HepG2 (cell line): ENCODE data around the gene IL21R. TPM values are rescaled to one million over a fixed set of nuclear protein-coding genes. Genes with fewer than 3 reads are reported as not detected.

Experiments used
- CBFB ChIP-seq: sonication (generic); formaldehyde crosslinking; IDR thresholded peaks from 2 replicates; pipeline ENCODE4 v1.4.0; 2020; ENCODE audit warnings: missing genetic modification reagents
- JDP2 ChIP-seq: sonication (generic); formaldehyde crosslinking; IDR thresholded peaks from 2 replicates; pipeline ENCODE4 v1.8.1; 2022; ENCODE audit warnings: missing genetic modification reagents, borderline replicate concordance
- KDM4B ChIP-seq: sonication (generic); formaldehyde crosslinking; IDR thresholded peaks from 2 replicates; pipeline ENCODE4 v1.4.0; 2020; ENCODE audit warnings: missing genetic modification reagents
- MXI1 ChIP-seq: IDR thresholded peaks from 3 replicates; pipeline ENCODE4 v1.6.1; 2012; ENCODE audit warnings: low read depth, low read length, inconsistent platforms, borderline replicate concordance
- RERE ChIP-seq: IDR thresholded peaks from 2 replicates; pipeline ENCODE4 v1.6.1; 2016; ENCODE audit warnings: low read depth, missing genetic modification reagents, missing compliant biosample characterization
- SALL1 ChIP-seq: sonication (generic); formaldehyde crosslinking; IDR thresholded peaks from 2 replicates; pipeline ENCODE4 v1.8.0; 2022; ENCODE audit warnings: mild to moderate bottlenecking, missing genetic modification reagents
- SKIL ChIP-seq: sonication (generic); formaldehyde crosslinking; IDR thresholded peaks from 2 replicates; pipeline ENCODE4 v1.8.0; 2022; ENCODE audit warnings: missing genetic modification reagents, mild to moderate bottlenecking, moderate library complexity, borderline replicate concordance
- TCF7 ChIP-seq: sonication (generic); IDR thresholded peaks from 2 replicates; pipeline ENCODE4 v1.6.1; 2016; ENCODE audit warnings: antibody characterized with exemption, low read depth
- TEF ChIP-seq: sonication (generic); formaldehyde crosslinking; IDR thresholded peaks from 2 replicates; pipeline ENCODE4 v1.5.0; 2020; ENCODE audit warnings: missing genetic modification reagents
- TFE3 ChIP-seq: IDR thresholded peaks from 2 replicates; pipeline ENCODE4 v1.6.1; 2016
- ZFX ChIP-seq: sonication (generic); formaldehyde crosslinking; IDR thresholded peaks from 2 replicates; pipeline ENCODE4 v1.4.0; 2020; ENCODE audit warnings: mild to moderate bottlenecking, low read depth, missing genetic modification reagents, moderate library complexity
- ZHX1 ChIP-seq: sonication (generic); formaldehyde crosslinking; IDR thresholded peaks from 2 replicates; pipeline ENCODE4 v1.8.1; 2022; ENCODE audit warnings: low read depth, mild to moderate bottlenecking, missing genetic modification reagents
- ZNF232 ChIP-seq: sonication (generic); formaldehyde crosslinking; IDR thresholded peaks from 2 replicates; pipeline ENCODE4 v1.4.0; 2020; ENCODE audit warnings: missing genetic modification reagents, borderline replicate concordance
- ZNF33A ChIP-seq: sonication (generic); formaldehyde crosslinking; IDR thresholded peaks from 2 replicates; pipeline ENCODE4 v1.5.1; 2020; ENCODE audit warnings: missing genetic modification reagents, mild to moderate bottlenecking, moderate library complexity, borderline replicate concordance
- ZSCAN20 ChIP-seq: sonication (generic); formaldehyde crosslinking; IDR thresholded peaks from 2 replicates; pipeline ENCODE4 v1.4.0; 2020; ENCODE audit warnings: missing genetic modification reagents, mild to moderate bottlenecking, borderline replicate concordance
- polyA plus RNA-seq, 8 experiments: library from polyadenylated mRNA; depleted of rRNA in 3 of 8; stranded (reverse) in 7 of 8; unstranded in 1 of 8; fragments of >200 nt; fragmentation: Illumina TruSeq in 4 of 8; extraction: Trizol in 4 of 8; gene quantifications; 2 replicates each; pipeline versions ENCODE4 v1.2.1 to v1.2.3, GENCODE V29; 2011 to 2016; ENCODE audit warnings: low read depth in 4 of 8, missing spikeins in 1 of 8, mixed read lengths in 1 of 8; ENCODE audit not compliant: insufficient read depth in 1 of 8
- total RNA-seq, 5 experiments: library from RNA; depleted of rRNA; stranded (reverse); fragments of >200 nt; fragmentation: Illumina TruSeq; extraction: Trizol; gene quantifications; 2 replicates each; pipeline ENCODE4 v1.2.3, GENCODE V29; 2016; ENCODE audit warnings: low read depth in 1 of 5

IL21R gene
- total and polyA plus RNA-seq, 2 of the 13 experiments (the other 11 are each of a cell fraction or from before 2014, with no cell fraction given) = 0.49 to 0.64 TPM

GRCh38 chr16:27364493-27365141 is 37.4 kb upstream of the IL21R start (continued):
- 0 out of 2 replicates have a peak, but pooled peaks have one; percentile 52 for TF ChIP-seq TEF (CRISPR knock-in tag)
- peak; percentile 71 for TF ChIP-seq TFE3
- TF ChIP-seq ZSCAN20 (CRISPR knock-in tag) = no peak
- peak; percentile 71 for TF ChIP-seq ZHX1
- TF ChIP-seq SALL1 = peak; percentile 77
- TF ChIP-seq ZNF33A (CRISPR knock-in tag) = no peak
- TF ChIP-seq RERE (CRISPR knock-in tag) = peak; percentile 95
- TF ChIP-seq ZNF232 (CRISPR knock-in tag) = 0 out of 2 replicates have a peak, but pooled peaks have one; percentile 56
- TF ChIP-seq TCF7 = peak; percentile 80
- TF ChIP-seq KDM4B (CRISPR knock-in tag) = 0 out of 2 replicates have a peak, but pooled peaks have one; percentile 26
- 0 out of 2 replicates have a peak, but pooled peaks have one; percentile 21 for TF ChIP-seq CBFB (CRISPR knock-in tag)
- peak; percentile 88 for TF ChIP-seq SKIL (CRISPR knock-in tag)
- peak; percentile 57; the same call in 1 of the 3 replicates for TF ChIP-seq MXI1
- TF ChIP-seq ZFX (CRISPR knock-in tag) = peak; percentile 39
- TF ChIP-seq JDP2 (CRISPR knock-in tag) = peak; percentile 49; the same call in 1 of the 2 replicates
